ENCODE results near the gene TIAM2.

TIAM2 gene

GRCh38 chr6:155257796-155258195 is 262.7 kb downstream of the TIAM2 start:
- TF ChIP-seq, protein P1, sequence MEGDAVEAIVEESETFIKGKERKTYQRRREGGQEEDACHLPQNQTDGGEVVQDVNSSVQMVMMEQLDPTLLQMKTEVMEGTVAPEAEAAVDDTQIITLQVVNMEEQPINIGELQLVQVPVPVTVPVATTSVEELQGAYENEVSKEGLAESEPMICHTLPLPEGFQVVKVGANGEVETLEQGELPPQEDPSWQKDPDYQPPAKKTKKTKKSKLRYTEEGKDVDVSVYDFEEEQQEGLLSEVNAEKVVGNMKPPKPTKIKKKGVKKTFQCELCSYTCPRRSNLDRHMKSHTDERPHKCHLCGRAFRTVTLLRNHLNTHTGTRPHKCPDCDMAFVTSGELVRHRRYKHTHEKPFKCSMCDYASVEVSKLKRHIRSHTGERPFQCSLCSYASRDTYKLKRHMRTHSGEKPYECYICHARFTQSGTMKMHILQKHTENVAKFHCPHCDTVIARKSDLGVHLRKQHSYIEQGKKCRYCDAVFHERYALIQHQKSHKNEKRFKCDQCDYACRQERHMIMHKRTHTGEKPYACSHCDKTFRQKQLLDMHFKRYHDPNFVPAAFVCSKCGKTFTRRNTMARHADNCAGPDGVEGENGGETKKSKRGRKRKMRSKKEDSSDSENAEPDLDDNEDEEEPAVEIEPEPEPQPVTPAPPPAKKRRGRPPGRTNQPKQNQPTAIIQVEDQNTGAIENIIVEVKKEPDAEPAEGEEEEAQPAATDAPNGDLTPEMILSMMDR (IDR thresholded peaks at IDR 0.05; ENCODE audit: insufficient read depth, low read length, poor library complexity, severe bottlenecking) = no peak
- Histone ChIP-seq H3K4me3 (replicated peaks; ENCODE audit: low read depth, low read length) (no peak overlapping the region), H3K36me3 (ENCODE audit: control insufficient read depth, insufficient read depth, low read length) (peaks cover 32% of the 10 kb centered on the region), H3K27me3 (replicated peaks; ENCODE audit: control insufficient read depth, insufficient read depth, low read length) (no peaks in the 10 kb centered on the region)
- no peak for DNase-seq (ENCODE audit: extremely low read depth, insufficient read length)

GRCh38 chr6:155259204-155259603 is 264.1 kb downstream of the TIAM2 start:
- H3K4me3 ChIP-seq (replicated peaks; ENCODE audit: low read depth, low read length) = no peak overlapping the region
- TF ChIP-seq, protein P1 (IDR thresholded peaks at IDR 0.05; ENCODE audit: insufficient read depth, low read length, poor library complexity, severe bottlenecking) = no peak
- no peaks in the 10 kb centered on the region for H3K27me3 ChIP-seq (replicated peaks; ENCODE audit: control insufficient read depth, insufficient read depth, low read length)
- no peak for DNase-seq (ENCODE audit: extremely low read depth, insufficient read length)
- peaks cover 28% of the 10 kb centered on the region for H3K36me3 ChIP-seq (ENCODE audit: control insufficient read depth, insufficient read depth, low read length)

GRCh38 chr6:155259897-155260296 is 264.8 kb downstream of the TIAM2 start:
- H3K27me3 ChIP-seq (replicated peaks; ENCODE audit: control insufficient read depth, insufficient read depth, low read length) = no peaks in the 10 kb centered on the region
- no peak overlapping the region for H3K4me3 ChIP-seq (replicated peaks; ENCODE audit: low read depth, low read length)
- TF ChIP-seq, protein P1 (IDR thresholded peaks at IDR 0.05; ENCODE audit: insufficient read depth, low read length, poor library complexity, severe bottlenecking) = no peak
- no peak for DNase-seq (ENCODE audit: extremely low read depth, insufficient read length)
- peaks cover 22% of the 10 kb centered on the region for H3K36me3 ChIP-seq (ENCODE audit: control insufficient read depth, insufficient read depth, low read length)

DNA sequence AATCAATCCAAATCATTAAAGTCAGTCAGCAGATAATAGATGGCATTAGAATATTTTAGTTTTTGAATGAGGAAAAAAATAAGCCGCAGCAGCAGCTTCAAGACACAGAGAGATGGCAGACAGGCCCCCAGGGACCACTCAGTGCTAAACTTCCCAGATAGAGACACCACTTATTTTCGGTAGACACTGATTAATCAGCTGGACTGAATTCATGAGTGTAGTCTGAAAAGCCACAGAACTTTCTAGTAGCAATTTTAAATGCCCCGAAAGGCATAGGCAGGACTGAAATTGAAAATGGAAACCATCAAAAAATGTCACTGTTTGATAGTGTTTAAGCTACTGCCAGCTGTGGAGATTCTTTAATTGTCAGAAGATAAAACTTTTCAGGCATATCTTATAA is 265.6 kb downstream of the TIAM2 start:
- H3K4me3 ChIP-seq (replicated peaks; ENCODE audit: low read depth, low read length) = no peak overlapping the region
- H3K27me3 ChIP-seq (replicated peaks; ENCODE audit: control insufficient read depth, insufficient read depth, low read length) = no peaks in the 10 kb centered on the region
- TF ChIP-seq, protein P1 (IDR thresholded peaks at IDR 0.05; ENCODE audit: insufficient read depth, low read length, poor library complexity, severe bottlenecking) = no peak
- H3K36me3 ChIP-seq (ENCODE audit: control insufficient read depth, insufficient read depth, low read length) = peaks cover 20% of the 10 kb centered on the region
- DNase-seq (ENCODE audit: extremely low read depth, insufficient read length) = no peak

DNA sequence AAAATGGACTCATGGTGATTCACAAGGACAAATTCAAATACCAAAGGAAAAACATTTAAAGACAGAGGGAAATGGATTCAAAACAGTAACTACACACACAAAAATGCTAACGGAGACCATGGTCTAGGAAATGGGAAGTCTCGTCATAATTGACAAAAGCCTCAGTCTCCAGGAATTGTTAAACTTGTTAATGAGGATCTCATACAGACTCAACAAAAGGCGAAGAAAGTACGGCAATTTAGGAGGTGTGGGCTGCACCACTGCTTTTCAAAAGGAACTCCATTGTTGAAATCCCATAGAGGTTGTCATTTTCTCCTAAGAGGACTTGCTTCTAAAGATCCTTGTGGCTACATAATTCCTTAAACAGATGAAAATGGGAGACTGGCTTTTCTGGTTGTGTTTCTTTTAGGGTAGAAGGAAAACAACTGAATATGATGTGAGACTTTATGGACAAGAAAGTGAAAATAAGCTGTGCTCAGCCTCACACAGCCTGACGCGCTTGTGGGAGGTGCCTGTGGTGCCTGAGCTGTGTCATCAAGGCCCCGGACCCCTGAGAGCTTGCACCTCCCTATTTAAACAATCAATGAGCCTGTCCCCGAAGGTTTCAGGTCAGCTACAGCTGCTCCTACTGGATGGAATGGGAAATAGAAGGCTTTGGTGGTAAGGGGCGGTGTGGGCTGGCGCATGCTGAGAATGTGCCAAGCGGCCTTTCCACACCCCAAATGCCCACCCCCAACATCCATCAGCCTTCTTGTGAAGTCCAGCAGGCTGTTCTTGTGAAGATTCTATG is 266.2 kb downstream of the TIAM2 start:
- Histone ChIP-seq H3K36me3 (ENCODE audit: control insufficient read depth, insufficient read depth, low read length) (peaks cover 19% of the 10 kb centered on the region), H3K4me3 (replicated peaks; ENCODE audit: low read depth, low read length) (no peak overlapping the region), H3K27me3 (replicated peaks; ENCODE audit: control insufficient read depth, insufficient read depth, low read length) (no peaks in the 10 kb centered on the region)
- TF ChIP-seq, protein P1 (IDR thresholded peaks at IDR 0.05; ENCODE audit: insufficient read depth, low read length, poor library complexity, severe bottlenecking) = no peak
- no peak for DNase-seq (ENCODE audit: extremely low read depth, insufficient read length)

Data from GM06990 (cell line).